Smooth muscle cell of the brain vasculature (primary cell): Measurements from ENCODE around the gene KCNAB3.

Experiments used
- DNase-seq: peaks from one replicate; pipeline ENCODE4 v3.0.0-alpha.2; 2012; ENCODE audit warnings: low read depth, low spot score

The KCNAB3 gene

DNA sequence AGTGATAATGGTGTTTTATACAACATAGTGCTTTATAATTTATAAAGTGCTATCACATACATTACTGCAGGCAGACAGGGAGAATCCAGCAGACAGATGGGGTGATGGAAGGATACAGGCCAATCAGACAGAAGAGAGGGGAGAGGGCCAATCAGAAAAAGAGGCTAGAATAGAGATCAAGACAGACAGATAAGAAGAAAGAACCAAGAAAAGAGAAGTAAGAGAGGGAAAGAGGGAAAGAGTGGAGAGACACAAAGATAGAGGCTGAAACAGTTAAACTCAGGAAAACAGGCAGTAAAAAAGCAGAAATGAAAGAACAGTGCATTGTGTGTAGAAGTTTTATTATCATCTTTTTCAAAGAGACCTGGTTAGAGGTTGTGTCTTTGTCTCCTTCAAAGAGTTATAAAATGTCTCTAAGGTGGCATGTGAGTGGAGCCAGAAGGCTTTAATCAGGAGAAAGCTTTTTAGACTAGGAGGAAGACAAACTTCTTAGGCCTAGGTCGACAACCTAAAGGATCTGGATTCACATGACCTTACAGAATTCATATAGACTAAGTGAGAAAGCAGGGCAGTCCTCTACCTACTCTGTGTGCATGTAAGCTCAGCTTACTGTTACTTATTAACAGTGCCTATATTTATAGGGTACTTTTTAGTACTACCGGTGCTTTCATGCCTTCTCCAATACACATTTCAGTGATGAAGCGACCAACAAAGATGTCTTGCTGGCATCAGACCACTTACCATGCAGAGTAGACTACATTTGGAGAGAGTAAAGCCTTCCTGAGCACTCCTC is 49.4 kb downstream of the KCNAB3 start:
- no peak for DNase-seq

DNA sequence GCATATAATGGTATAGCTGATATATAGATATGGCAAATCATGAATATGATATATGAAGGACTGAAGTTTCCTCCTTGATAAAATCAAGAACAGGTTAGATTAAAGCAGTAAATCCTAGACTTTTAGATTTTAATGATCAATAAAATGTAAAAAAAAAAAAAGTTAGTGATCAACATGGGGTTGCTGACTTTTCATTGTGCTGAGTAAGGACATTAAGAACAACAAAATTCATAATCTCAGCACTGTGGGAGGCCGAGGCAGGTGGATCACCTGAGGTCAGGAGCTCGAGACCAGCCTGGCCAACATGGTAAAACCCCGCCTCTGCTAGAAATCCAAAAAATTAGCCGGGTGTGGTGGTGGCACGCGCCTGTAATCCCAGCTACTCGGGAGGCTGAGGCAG is 51.4 kb downstream of the KCNAB3 start:
- no peak for DNase-seq

DNA sequence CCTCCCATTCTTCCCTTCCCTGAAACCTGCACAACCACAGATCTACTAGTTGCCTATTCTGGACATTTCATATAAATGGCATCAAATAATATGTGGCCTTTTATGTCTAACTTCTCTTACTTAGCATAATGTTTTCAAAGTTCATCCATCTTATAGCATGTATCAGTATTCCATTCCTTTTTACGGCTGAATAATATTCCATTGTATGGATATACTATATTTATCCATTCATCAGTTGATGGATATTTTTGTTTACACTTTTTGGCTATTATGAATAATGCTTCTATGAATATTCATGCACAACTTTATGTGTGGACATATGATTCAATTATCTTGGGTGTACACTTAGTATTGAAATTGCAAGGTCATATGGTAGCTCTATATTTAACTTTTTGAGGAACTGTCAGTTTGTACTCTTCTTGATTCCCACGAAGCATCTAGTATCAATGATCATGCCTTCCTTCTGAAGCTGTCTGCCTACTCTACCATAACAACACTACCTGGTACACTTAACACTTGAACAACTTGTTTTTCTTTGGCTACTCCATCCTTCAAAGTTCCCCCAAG is 53.8 kb downstream of the KCNAB3 start:
- no peak for DNase-seq

DNA sequence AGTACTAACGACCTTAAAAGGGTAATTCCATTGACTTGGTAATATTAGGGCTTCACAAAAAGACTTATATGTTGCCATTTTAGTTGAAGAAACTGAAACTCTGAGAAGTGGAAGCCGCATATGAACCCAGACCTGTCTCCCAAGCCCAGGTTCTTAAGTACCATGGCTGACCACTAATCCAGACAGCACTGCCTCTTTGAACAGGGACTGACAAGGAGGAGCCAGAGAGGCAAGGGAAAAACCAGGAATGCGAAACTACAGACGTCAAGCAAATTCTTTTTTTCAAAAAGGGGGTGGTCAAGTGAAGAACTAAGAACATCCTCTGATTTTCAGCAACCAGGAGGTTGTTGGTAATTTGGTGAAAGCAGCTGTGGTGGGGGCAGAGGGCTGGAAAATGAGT is 56.6 kb downstream of the KCNAB3 start:
- no peak for DNase-seq
